Hepatocyte (in vitro differentiated cells): ENCODE measurements around the gene ATAD2B. TPM values are rescaled to one million over a fixed set of nuclear protein-coding genes. Genes with fewer than 3 reads are reported as not detected.

Experiments used
- DNase-seq: peaks from one replicate; pipeline ENCODE4 v3.0.0-alpha.2; 2016; ENCODE audit warnings: low spot score
- H2AFZ ChIP-seq: fragments of 200-600 bp; sonication (generic); 2 replicates; pipeline ENCODE4 v1.6.0; 2016; ENCODE audit warnings: antibody characterized with exemption, mild to moderate bottlenecking
- H3K27ac ChIP-seq: fragments of 200-600 bp; sonication (generic); 2 replicates; pipeline ENCODE4 v1.5.1; 2016; ENCODE audit warnings: mild to moderate bottlenecking
- H3K27me3 ChIP-seq: fragments of 200-600 bp; sonication (generic); 2 replicates; pipeline ENCODE4 v1.6.1; 2016
- H3K36me3 ChIP-seq: fragments of 200-600 bp; sonication (generic); replicated peaks from 2 replicates; pipeline ENCODE4 v1.5.1; 2016; ENCODE audit warnings: low read depth; ENCODE audit not compliant: insufficient read depth
- H3K4me1 ChIP-seq: fragments of 200-600 bp; sonication (generic); 2 replicates; pipeline ENCODE4 v1.5.1; 2016; ENCODE audit warnings: mild to moderate bottlenecking, moderate library complexity; ENCODE audit not compliant: insufficient read depth
- H3K4me2 ChIP-seq: fragments of 200-600 bp; sonication (generic); 2 replicates; pipeline ENCODE4 v1.6.0; 2016
- H3K4me3 ChIP-seq: fragments of 200-600 bp; sonication (generic); 2 replicates; pipeline ENCODE4 v1.5.1; 2016; ENCODE audit warnings: mild to moderate bottlenecking
- H3K79me2 ChIP-seq: fragments of 200-600 bp; sonication (generic); 2 replicates; pipeline ENCODE4 v1.6.0; 2017; ENCODE audit warnings: mild to moderate bottlenecking
- H3K9me2 ChIP-seq: fragments of 200-600 bp; sonication (generic); replicated peaks from 2 replicates; pipeline ENCODE4 v1.6.0; 2017; ENCODE audit warnings: mild to moderate bottlenecking; ENCODE audit not compliant: insufficient read depth
- H3K9me3 ChIP-seq: fragments of 200-600 bp; sonication (generic); 2 replicates; pipeline ENCODE4 v1.5.1; 2016; ENCODE audit warnings: low read depth, mild to moderate bottlenecking
- H4K20me1 ChIP-seq: fragments of 200-600 bp; sonication (generic); 2 replicates; pipeline ENCODE4 v1.6.0; 2016; ENCODE audit warnings: mild to moderate bottlenecking; ENCODE audit not compliant: insufficient read depth, poor library complexity, severe bottlenecking
- CTCF ChIP-seq: fragments of 200-600 bp; sonication (generic); IDR thresholded peaks from 2 replicates; pipeline ENCODE4 v1.5.1; 2016; ENCODE audit warnings: antibody characterized with exemption, mild to moderate bottlenecking; ENCODE audit not compliant: poor library complexity
- EZH2 ChIP-seq: fragments of 200-600 bp; sonication (generic); IDR thresholded peaks from 2 replicates; pipeline ENCODE4 v1.6.1; 2016; ENCODE audit warnings: antibody characterized with exemption, mild to moderate bottlenecking, borderline replicate concordance
- EZH2phosphoT487 ChIP-seq: fragments of 200-600 bp; sonication (generic); IDR thresholded peaks from one replicate; pipeline ENCODE4 v1.6.1; 2018; ENCODE audit warnings: antibody characterized with exemption, mild to moderate bottlenecking, low read depth, moderate library complexity; ENCODE audit not compliant: unreplicated experiment, severe bottlenecking
- WGBS: methylation state at CpG from one replicate; pipeline ENCODE4 v1.1.6; 2016; ENCODE audit warnings: low lambda C conversion rate; ENCODE audit errors: missing lambda C conversion rate; 5-methylcytosine and 5-hydroxymethylcytosine counted together
- polyA plus RNA-seq: library from polyadenylated mRNA; unstranded; fragments of >200 nt; fragmentation: Nextera tagmentation; extraction: Ambion mirVana; gene quantifications from 2 replicates; pipeline ENCODE4 v1.2.1, GENCODE V29; 2016
- total RNA-seq: library from RNA; depleted of rRNA; stranded (reverse); fragments of >200 nt; gene quantifications from 2 replicates; pipeline ENCODE4 v1.2.3, GENCODE V29; 2014

ATAD2B gene
- total and polyA plus RNA-seq, 2 experiments from 2014 or later = 6.1 to 17.1 TPM

- Histone ChIP-seq H3K79me2 (no peaks in the 10 kb centered on the region), H3K4me1 (no peaks in the 10 kb centered on the region), H3K27ac (no peak overlapping the region), H3K9me3 (no peaks in the 10 kb centered on the region), H3K4me3 (no peak overlapping the region), H4K20me1 (no peaks in the 10 kb centered on the region), H3K36me3 (no peaks in the 10 kb centered on the region), H3K9me2 (no peaks in the 10 kb centered on the region), H2AFZ (no peak overlapping the region), H3K4me2 (no peak overlapping the region), H3K27me3 (no peaks in the 10 kb centered on the region)
- TF ChIP-seq CTCF (peak; percentile 55), EZH2 (no peak)
- WGBS = 77% methylated on average over 4 of the region's 4 CpGs
- peak; percentile 41 for DNase-seq
These were observed 166.2 kb downstream of the ATAD2B start for GRCh38 chr2:23760736-23761135.

- no peak overlapping the region for H2AFZ ChIP-seq
- TF ChIP-seq CTCF = no peak
- no peak for TF ChIP-seq EZH2
- TF ChIP-seq EZH2phosphoT487 = no peak
- WGBS = 89% methylated on average over 6 of the region's 6 CpGs
- H3K27me3 ChIP-seq = no peaks in the 10 kb centered on the region
- no peaks in the 10 kb centered on the region for H3K79me2 ChIP-seq
- no peaks in the 10 kb centered on the region for H3K4me1 ChIP-seq
- H4K20me1 ChIP-seq = no peaks in the 10 kb centered on the region
- DNase-seq = peak; percentile 42
- H3K4me2 ChIP-seq = no peak overlapping the region
- H3K27ac ChIP-seq = peak overlapping the region; percentile 30
- H3K9me3 ChIP-seq = no peaks in the 10 kb centered on the region
- H3K4me3 ChIP-seq = no peak overlapping the region
- H3K36me3 ChIP-seq = no peaks in the 10 kb centered on the region
- H3K9me2 ChIP-seq = no peaks in the 10 kb centered on the region
These were observed 169.1 kb downstream of the ATAD2B start for GRCh38 chr2:23757686-23758433.

GRCh38 chr2:23756593-23757292 is 170.2 kb downstream of the ATAD2B start:
- H3K27me3 ChIP-seq = no peaks in the 10 kb centered on the region
- WGBS = 80% methylated on average over 7 of the region's 7 CpGs

More at GRCh38 chr2:23756593-23757292, 170.2 kb downstream of the ATAD2B start:
- Histone ChIP-seq H3K4me1 (no peaks in the 10 kb centered on the region), H4K20me1 (no peaks in the 10 kb centered on the region), H3K9me3 (no peaks in the 10 kb centered on the region), H3K79me2 (no peaks in the 10 kb centered on the region), H3K9me2 (no peaks in the 10 kb centered on the region), H2AFZ (no peak overlapping the region), H3K4me3 (no peak overlapping the region), H3K4me2 (no peak overlapping the region), H3K36me3 (no peaks in the 10 kb centered on the region), H3K27ac (no peak overlapping the region)
- DNase-seq = no peak
- TF ChIP-seq EZH2 = no peak
- TF ChIP-seq EZH2phosphoT487 = no peak
- no peak for TF ChIP-seq CTCF
